ENCODE results near the gene ADAMTSL3. TPM values are rescaled to one million over a fixed set of nuclear protein-coding genes. Genes with fewer than 3 reads are reported as not detected.

ADAMTSL3 gene, protein sequence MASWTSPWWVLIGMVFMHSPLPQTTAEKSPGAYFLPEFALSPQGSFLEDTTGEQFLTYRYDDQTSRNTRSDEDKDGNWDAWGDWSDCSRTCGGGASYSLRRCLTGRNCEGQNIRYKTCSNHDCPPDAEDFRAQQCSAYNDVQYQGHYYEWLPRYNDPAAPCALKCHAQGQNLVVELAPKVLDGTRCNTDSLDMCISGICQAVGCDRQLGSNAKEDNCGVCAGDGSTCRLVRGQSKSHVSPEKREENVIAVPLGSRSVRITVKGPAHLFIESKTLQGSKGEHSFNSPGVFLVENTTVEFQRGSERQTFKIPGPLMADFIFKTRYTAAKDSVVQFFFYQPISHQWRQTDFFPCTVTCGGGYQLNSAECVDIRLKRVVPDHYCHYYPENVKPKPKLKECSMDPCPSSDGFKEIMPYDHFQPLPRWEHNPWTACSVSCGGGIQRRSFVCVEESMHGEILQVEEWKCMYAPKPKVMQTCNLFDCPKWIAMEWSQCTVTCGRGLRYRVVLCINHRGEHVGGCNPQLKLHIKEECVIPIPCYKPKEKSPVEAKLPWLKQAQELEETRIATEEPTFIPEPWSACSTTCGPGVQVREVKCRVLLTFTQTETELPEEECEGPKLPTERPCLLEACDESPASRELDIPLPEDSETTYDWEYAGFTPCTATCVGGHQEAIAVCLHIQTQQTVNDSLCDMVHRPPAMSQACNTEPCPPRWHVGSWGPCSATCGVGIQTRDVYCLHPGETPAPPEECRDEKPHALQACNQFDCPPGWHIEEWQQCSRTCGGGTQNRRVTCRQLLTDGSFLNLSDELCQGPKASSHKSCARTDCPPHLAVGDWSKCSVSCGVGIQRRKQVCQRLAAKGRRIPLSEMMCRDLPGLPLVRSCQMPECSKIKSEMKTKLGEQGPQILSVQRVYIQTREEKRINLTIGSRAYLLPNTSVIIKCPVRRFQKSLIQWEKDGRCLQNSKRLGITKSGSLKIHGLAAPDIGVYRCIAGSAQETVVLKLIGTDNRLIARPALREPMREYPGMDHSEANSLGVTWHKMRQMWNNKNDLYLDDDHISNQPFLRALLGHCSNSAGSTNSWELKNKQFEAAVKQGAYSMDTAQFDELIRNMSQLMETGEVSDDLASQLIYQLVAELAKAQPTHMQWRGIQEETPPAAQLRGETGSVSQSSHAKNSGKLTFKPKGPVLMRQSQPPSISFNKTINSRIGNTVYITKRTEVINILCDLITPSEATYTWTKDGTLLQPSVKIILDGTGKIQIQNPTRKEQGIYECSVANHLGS (N-terminal part only)
- 0.05 and 0.06 TPM in 2 replicates for polyA plus RNA-seq (2011; rRNA removed)
- polyA minus RNA-seq (2011; rRNA and poly(A)+ RNA removed) = 0.09 TPM in 1 of 2 replicates, not detected in the other

DNA sequence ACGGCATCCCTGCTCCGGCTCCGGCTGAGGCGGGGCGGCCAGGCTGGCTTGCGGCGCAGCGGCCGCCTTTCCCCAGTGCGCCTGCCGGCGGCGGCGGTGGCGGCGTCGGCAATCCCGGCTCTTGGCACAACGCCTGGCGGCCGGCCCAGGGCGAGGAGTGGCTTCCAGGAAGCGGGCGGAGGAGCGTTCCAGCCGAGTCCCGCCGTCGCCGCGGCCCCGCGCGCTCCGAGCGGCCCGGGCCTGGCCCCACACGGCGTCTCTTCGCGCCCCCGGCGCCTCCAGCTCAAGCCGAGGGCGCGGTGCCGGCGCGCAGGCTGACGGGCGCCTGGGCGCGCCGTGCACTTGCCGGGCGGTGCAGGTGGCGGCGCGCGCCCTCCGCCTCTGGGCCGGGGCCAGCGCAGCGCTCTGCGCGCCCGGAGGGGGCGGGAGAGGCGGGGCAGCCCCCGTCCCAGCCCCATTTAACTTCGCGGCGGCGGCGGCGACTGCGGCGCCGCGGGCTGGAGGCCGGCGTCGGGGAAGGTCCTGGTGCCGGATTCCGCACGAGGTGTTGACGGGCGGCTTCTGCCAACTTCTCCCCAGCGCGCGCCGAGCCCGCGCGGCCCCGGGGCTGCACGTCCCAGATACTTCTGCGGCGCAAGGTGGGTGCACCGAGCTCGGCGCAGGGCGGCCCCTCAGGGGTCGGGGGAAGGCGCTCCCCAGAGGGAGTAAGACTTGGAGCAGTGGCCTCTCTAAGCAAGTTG lies at the start of gene ADAMTSL3:
Gene ADAMTSL3 (plus strand): TSS at position 485 of the 740 bp plus-strand sequence. CDS start 1,639 bp downstream, outside the sequence.
- CTCF ChIA-PET = no interaction called here
- peaks cover 31% of the 10 kb centered on the region for H3K27me3 ChIP-seq (ENCODE audit: control insufficient read depth, insufficient read depth, low read length)
- no peak for DNase-seq (ENCODE audit: low read depth, low spot score)
- TF ChIP-seq, protein P1, sequence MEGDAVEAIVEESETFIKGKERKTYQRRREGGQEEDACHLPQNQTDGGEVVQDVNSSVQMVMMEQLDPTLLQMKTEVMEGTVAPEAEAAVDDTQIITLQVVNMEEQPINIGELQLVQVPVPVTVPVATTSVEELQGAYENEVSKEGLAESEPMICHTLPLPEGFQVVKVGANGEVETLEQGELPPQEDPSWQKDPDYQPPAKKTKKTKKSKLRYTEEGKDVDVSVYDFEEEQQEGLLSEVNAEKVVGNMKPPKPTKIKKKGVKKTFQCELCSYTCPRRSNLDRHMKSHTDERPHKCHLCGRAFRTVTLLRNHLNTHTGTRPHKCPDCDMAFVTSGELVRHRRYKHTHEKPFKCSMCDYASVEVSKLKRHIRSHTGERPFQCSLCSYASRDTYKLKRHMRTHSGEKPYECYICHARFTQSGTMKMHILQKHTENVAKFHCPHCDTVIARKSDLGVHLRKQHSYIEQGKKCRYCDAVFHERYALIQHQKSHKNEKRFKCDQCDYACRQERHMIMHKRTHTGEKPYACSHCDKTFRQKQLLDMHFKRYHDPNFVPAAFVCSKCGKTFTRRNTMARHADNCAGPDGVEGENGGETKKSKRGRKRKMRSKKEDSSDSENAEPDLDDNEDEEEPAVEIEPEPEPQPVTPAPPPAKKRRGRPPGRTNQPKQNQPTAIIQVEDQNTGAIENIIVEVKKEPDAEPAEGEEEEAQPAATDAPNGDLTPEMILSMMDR (IDR thresholded peaks at IDR 0.05; ENCODE audit: low read depth, low read length) = no peak
- no peak within 1 kb of the TSS for H3K27ac ChIP-seq (ENCODE audit: low read depth, low read length)
- POLR2A ChIA-PET = no interaction called here
- peaks cover 6% of the 10 kb centered on the region; the same call in 1 of the 2 replicates for H3K9me3 ChIP-seq (ENCODE audit: control insufficient read depth, insufficient read depth, low read length)
- H3K4me3 ChIP-seq (ENCODE audit: low read depth, low read length) = no peak within 1 kb of the TSS

DNA sequence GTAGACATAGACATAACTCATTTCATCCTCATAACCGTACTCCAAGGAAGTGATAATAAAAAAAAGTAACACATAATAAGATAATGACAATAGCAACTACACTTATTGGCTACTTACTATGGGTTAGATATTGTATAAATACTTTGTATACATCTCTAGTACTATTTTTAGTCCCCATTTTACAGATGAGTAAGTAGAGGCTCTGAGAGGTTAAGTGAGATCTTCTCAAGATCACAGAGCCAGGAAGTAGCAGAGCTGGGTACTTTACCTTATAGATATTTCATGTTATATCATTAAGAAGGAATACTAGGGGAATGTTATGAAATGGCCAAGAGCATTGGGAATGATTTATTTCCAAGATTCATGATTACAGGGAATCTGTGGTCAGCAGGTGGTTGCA lies 49.4 kb upstream of the ADAMTSL3 start:
- POLR2A ChIA-PET = no interaction called here
- H3K27me3 ChIP-seq (ENCODE audit: control insufficient read depth, insufficient read depth, low read length) = no peaks in the 10 kb centered on the region
- no peak overlapping the region for H3K27ac ChIP-seq (ENCODE audit: low read depth, low read length)
- CTCF ChIA-PET = no interaction called here
- no peaks in the 10 kb centered on the region for H3K9me3 ChIP-seq (ENCODE audit: control insufficient read depth, insufficient read depth, low read length)
- DNase-seq (ENCODE audit: low read depth, low spot score) = no peak
- no peak overlapping the region for H3K4me3 ChIP-seq (ENCODE audit: low read depth, low read length)
- TF ChIP-seq, protein P1 (IDR thresholded peaks at IDR 0.05; ENCODE audit: low read depth, low read length) = no peak

DNA sequence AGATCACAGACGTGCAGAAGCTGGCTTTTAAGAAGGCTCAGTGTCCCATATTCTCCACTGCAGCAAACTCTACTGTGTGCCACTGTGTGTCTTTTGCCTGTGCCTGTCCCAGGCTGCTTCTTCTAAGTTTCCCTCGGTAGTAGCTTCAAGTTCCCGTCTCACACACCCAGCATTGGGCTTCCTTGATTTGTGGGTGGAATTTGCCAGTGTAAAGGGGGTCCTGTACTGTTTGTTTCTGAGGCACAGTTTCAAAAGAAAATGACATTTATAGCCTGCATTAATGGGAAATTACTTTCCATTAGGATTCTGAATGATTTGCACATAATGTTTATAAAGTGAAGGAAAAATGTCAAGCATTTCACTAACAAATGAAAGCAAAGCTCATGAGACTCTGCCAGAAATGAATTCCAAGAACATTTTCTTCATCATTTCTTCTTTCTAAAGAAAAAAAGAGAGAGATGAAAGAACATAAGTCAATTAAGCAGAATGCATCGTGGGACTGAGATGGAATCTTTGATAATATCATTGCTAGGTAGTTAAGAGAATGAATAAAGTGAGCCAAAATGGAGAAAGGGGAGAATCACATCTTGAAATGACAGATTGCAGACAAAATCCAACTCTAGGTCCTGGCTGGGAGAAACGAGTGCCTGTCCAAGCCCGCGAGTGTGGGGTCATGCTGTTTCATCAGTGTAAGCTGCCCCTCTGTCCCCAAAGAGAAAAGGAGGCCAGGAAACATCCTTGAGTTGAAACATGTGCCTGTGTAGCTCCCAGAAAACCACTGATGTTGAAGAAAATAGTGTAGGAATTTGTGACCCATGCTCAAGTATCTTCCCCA lies 48.6 kb upstream of the ADAMTSL3 start:
- no peaks in the 10 kb centered on the region for H3K27me3 ChIP-seq (ENCODE audit: control insufficient read depth, insufficient read depth, low read length)
- TF ChIP-seq, protein P1 (IDR thresholded peaks at IDR 0.05; ENCODE audit: low read depth, low read length) = no peak
- ChIA-PET CTCF (no interaction called here), POLR2A (no interaction called here)
- H3K4me3 ChIP-seq (ENCODE audit: low read depth, low read length) = no peak overlapping the region
- no peak overlapping the region for H3K27ac ChIP-seq (ENCODE audit: low read depth, low read length)
- DNase-seq (ENCODE audit: low read depth, low spot score) = no peak
- no peaks in the 10 kb centered on the region for H3K9me3 ChIP-seq (ENCODE audit: control insufficient read depth, insufficient read depth, low read length)

DNA sequence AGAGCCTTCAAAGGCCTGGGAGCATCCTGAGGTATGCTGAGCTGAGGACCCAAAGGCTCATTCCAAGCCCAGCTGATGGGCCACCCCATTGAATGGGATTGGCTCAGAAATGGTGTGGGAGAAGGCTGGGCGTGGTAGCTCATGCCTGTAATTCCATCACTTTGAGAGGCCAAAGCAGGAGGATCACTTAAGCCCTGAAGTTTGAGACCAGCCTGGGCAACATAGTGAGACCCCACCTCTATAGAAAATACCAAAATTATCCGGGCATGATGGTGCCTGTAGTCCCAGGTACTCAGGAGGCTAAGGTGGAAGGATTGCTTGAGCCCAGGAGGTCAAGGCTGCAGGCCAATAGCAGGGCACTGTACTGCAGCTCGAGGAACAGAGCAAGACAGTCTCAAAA lies 43.8 kb upstream of the ADAMTSL3 start:
- no peaks in the 10 kb centered on the region for H3K9me3 ChIP-seq (ENCODE audit: control insufficient read depth, insufficient read depth, low read length)
- POLR2A ChIA-PET = no interaction called here
- TF ChIP-seq, protein P1 (IDR thresholded peaks at IDR 0.05; ENCODE audit: low read depth, low read length) = no peak
- H3K27me3 ChIP-seq (ENCODE audit: control insufficient read depth, insufficient read depth, low read length) = no peaks in the 10 kb centered on the region
- no peak overlapping the region for H3K27ac ChIP-seq (ENCODE audit: low read depth, low read length)
- CTCF ChIA-PET = no interaction called here
- H3K4me3 ChIP-seq (ENCODE audit: low read depth, low read length) = no peak overlapping the region
- no peak for DNase-seq (ENCODE audit: low read depth, low spot score)

Measured in AG04450 (cell line).